Peyer's patch (tissue), 4 donors: ENCODE data around the gene GYG2. TPM values are rescaled to one million over a fixed set of nuclear protein-coding genes. Genes with fewer than 3 reads are reported as not detected.
"Not testable (repeated sequence)": the region's sequence is repeated elsewhere in the genome, so short reads cannot be mapped to it uniquely, and the experiment has no call there.

Source experiments
- DNase-seq, 3 donors: peaks; one replicate each; pipeline ENCODE4 v3.0.0-alpha.2; 2017 to 2019
- H3K27ac ChIP-seq, 4 donors: fragments of 200-600 bp; sonication (generic); one replicate each; pipeline ENCODE4 v1.5.1; 2016 to 2019
- H3K27me3 ChIP-seq, 2 donors: fragments of 200-600 bp; sonication (generic); one replicate each; pipeline ENCODE4 v1.5.1; 2019
- H3K36me3 ChIP-seq, 3 donors: fragments of 200-600 bp; sonication (generic); one replicate each; pipeline ENCODE4 v1.5.1; 2016 to 2019
- H3K4me1 ChIP-seq, 4 donors: fragments of 200-600 bp; sonication (generic); one replicate each; pipeline ENCODE4 v1.5.1; 2016 to 2019
- H3K4me3 ChIP-seq, 4 donors: fragments of 200-600 bp; sonication (generic); 1 replicate in 3 of 4; 2 replicates in 1 of 4; pipeline ENCODE4 v1.5.1; 2016 to 2019; ENCODE audit warnings: mild to moderate bottlenecking in 1 of 4
- H3K9me3 ChIP-seq, 4 donors: fragments of 200-600 bp; sonication (generic); one replicate each; pipeline ENCODE4 v1.5.1; 2016 to 2019; ENCODE audit warnings: mild to moderate bottlenecking in 1 of 4
- CTCF ChIP-seq, 6 experiments: fragments of 450-650 bp in 4 of 6; fragments of 200-600 bp in 2 of 6; sonication (generic) in 1 of 6; IDR thresholded peaks; one replicate each; pipeline ENCODE4 v1.5.1; 2017 to 2019; ENCODE audit warnings: antibody characterized with exemption in 6 of 6, mild to moderate bottlenecking in 3 of 6, moderate library complexity in 1 of 6
- POLR2A ChIP-seq, 2 donors: fragments of 450-650 bp; IDR thresholded peaks; one replicate each; pipeline ENCODE4 v1.5.1; 2017; ENCODE audit warnings: antibody characterized with exemption in 2 of 2, mild to moderate bottlenecking in 2 of 2, moderate library complexity in 2 of 2
- total RNA-seq, 4 donors: library from RNA; depleted of rRNA; stranded (reverse); fragments of >200 nt; gene quantifications; one replicate each; pipeline ENCODE4 v1.1.0, GENCODE V29; 2016

The GYG2 gene
- total RNA-seq, 4 donors from 2014 or later = 0.70 to 3.9 (median 2.8) TPM

- H3K4me1 ChIP-seq, H3K27me3 ChIP-seq, H3K36me3 ChIP-seq, H3K4me3 ChIP-seq, H3K9me3 ChIP-seq, H3K27ac ChIP-seq: not testable (repeated sequence)
- DNase-seq = peak in 2 of 3 donors; percentile 37 to 74
- TF ChIP-seq CTCF (IDR thresholded peaks at IDR 0.05) = peak; percentile 36 to 69 (median 59)
Observed at GRCh38 chrX:2812161-2812907, 16.4 kb upstream of the GYG2 start.

- Histone ChIP-seq H3K36me3 (no peaks in the 10 kb centered on the region), H3K9me3 (no peaks in the 10 kb centered on the region)
- TF ChIP-seq CTCF (IDR thresholded peaks at IDR 0.05) = no peak
- TF ChIP-seq POLR2A (IDR thresholded peaks at IDR 0.05) = no peak
Observed at GRCh38 chrX:2817036-2817435, 11.7 kb upstream of the GYG2 start.

GRCh38 chrX:2819345-2820135 is 9.2 kb upstream of the GYG2 start:
- Histone ChIP-seq H3K27ac (no peak overlapping the region), H3K4me3 (no peak overlapping the region), H3K27me3 (no peaks in the 10 kb centered on the region), H3K4me1 (no peaks in the 10 kb centered on the region), H3K9me3 (no peaks in the 10 kb centered on the region), H3K36me3 (no peaks in the 10 kb centered on the region)
- no peak for DNase-seq
- TF ChIP-seq CTCF (IDR thresholded peaks at IDR 0.05) (peak in 3 of 6 experiments; percentile 35 to 62 (median 42)), POLR2A (IDR thresholded peaks at IDR 0.05) (no peak)

More at GRCh38 chrX:2817036-2817435, 11.7 kb upstream of the GYG2 start:
- Histone ChIP-seq H3K4me3 (no peak overlapping the region), H3K4me1 (no peaks in the 10 kb centered on the region), H3K27ac (no peak overlapping the region), H3K27me3 (no peaks in the 10 kb centered on the region)
- no peak for DNase-seq

GRCh38 chrX:2820136-2820771 is 8.5 kb upstream of the GYG2 start:
- no peaks in the 10 kb centered on the region for H3K36me3 ChIP-seq
- no peak overlapping the region for H3K27ac ChIP-seq
- TF ChIP-seq CTCF (IDR thresholded peaks at IDR 0.05) (no peak), POLR2A (IDR thresholded peaks at IDR 0.05) (no peak)
- no peak overlapping the region for H3K4me3 ChIP-seq
- H3K27me3 ChIP-seq = no peaks in the 10 kb centered on the region
- H3K4me1 ChIP-seq = no peaks in the 10 kb centered on the region
- no peak for DNase-seq
- H3K9me3 ChIP-seq = no peaks in the 10 kb centered on the region

GRCh38 chrX:2823795-2824386 is 4.8 kb upstream of the GYG2 start:
- H3K4me1 ChIP-seq = no peaks in the 10 kb centered on the region
- no peak for DNase-seq

More at GRCh38 chrX:2823795-2824386, 4.8 kb upstream of the GYG2 start:
- Histone ChIP-seq H3K4me3 (no peak overlapping the region), H3K27ac (no peak overlapping the region), H3K36me3 (no peaks in the 10 kb centered on the region), H3K9me3 (no peaks in the 10 kb centered on the region), H3K27me3 (no peaks in the 10 kb centered on the region)
- TF ChIP-seq POLR2A (IDR thresholded peaks at IDR 0.05) = no peak
- TF ChIP-seq CTCF (IDR thresholded peaks at IDR 0.05) = no peak
